Parathyroid adenoma (tissue), 2 donors: ENCODE measurements around the gene DGLUCY.
"Not testable (repeated sequence)": the region's sequence is repeated elsewhere in the genome, so short reads cannot be mapped to it uniquely, and the experiment has no call there.

Source experiments
- H2AFZ ChIP-seq: fragments of 300-600 bp; sonication (generic); one replicate; pipeline ENCODE4 v1.7.0; 2017; ENCODE audit warnings: antibody characterized with exemption, mild to moderate bottlenecking
- H3K27ac ChIP-seq: fragments of 300-600 bp; sonication (generic); one replicate; pipeline ENCODE4 v1.7.0; 2017
- H3K27me3 ChIP-seq: fragments of 300-600 bp; sonication (generic); one replicate; pipeline ENCODE4 v1.7.0; 2017; ENCODE audit warnings: low read length; ENCODE audit not compliant: control insufficient read depth, insufficient read depth
- H3K36me3 ChIP-seq: fragments of 300-600 bp; sonication (generic); one replicate; pipeline ENCODE4 v1.7.0; 2017; ENCODE audit warnings: low read length; ENCODE audit not compliant: control insufficient read depth, insufficient read depth
- H3K4me1 ChIP-seq: fragments of 300-600 bp; sonication (generic); one replicate; pipeline ENCODE4 v1.7.0; 2017; ENCODE audit warnings: control low read depth
- H3K4me2 ChIP-seq: fragments of 300-600 bp; sonication (generic); one replicate; pipeline ENCODE4 v1.7.0; 2017; ENCODE audit warnings: low read length
- H3K4me3 ChIP-seq: fragments of 300-600 bp; sonication (generic); one replicate; pipeline ENCODE4 v1.7.0; 2017; ENCODE audit warnings: low read depth, low read length
- H3K79me2 ChIP-seq: fragments of 300-600 bp; sonication (generic); one replicate; pipeline ENCODE4 v1.7.0; 2017; ENCODE audit warnings: control low read depth
- H3K9ac ChIP-seq: fragments of 300-600 bp; sonication (generic); one replicate; pipeline ENCODE4 v1.7.0; 2017; ENCODE audit warnings: mild to moderate bottlenecking
- H3K9me3 ChIP-seq: fragments of 300-600 bp; sonication (generic); one replicate; pipeline ENCODE4 v1.7.0; 2017; ENCODE audit warnings: low read length; ENCODE audit not compliant: control insufficient read depth
- CTCF ChIP-seq: fragments of 300-600 bp; sonication (generic); IDR thresholded peaks from one replicate; pipeline ENCODE4 v1.7.0; 2017; ENCODE audit warnings: antibody characterized with exemption, mild to moderate bottlenecking
- donor health status: primary hyperparathyroidism.

DGLUCY gene

GRCh38 chr14:91118511-91119068 lies 4.7 kb downstream of the DGLUCY start:
- Histone ChIP-seq H3K9me3 (peaks cover 4% of the 10 kb centered on the region), H3K9ac (no peak overlapping the region), H3K27me3 (no peaks in the 10 kb centered on the region), H3K79me2 (peaks cover 33% of the 10 kb centered on the region), H3K4me1 (peaks cover 25% of the 10 kb centered on the region), H2AFZ (no peak overlapping the region), H3K27ac (no peak overlapping the region), H3K4me2 (no peak overlapping the region), H3K36me3 (no peaks in the 10 kb centered on the region), H3K4me3 (no peak overlapping the region)
- TF ChIP-seq CTCF: no peak

- Histone ChIP-seq H3K27ac (no peak overlapping the region), H3K27me3 (no peaks in the 10 kb centered on the region), H3K4me3 (no peak overlapping the region), H3K4me1 (peaks cover 28% of the 10 kb centered on the region), H3K9me3 (peaks cover 4% of the 10 kb centered on the region), H3K9ac (no peak overlapping the region), H3K36me3 (no peaks in the 10 kb centered on the region), H2AFZ (no peak overlapping the region), H3K79me2 (peaks cover 36% of the 10 kb centered on the region), H3K4me2 (no peak overlapping the region)
- no peak for TF ChIP-seq CTCF
These were observed 5.9 kb downstream of the DGLUCY start for GRCh38 chr14:91119556-91120311.

GRCh38 chr14:91123201-91123600 lies 9.3 kb downstream of the DGLUCY start:
- H3K4me2 ChIP-seq: no peak overlapping the region
- peaks cover 29% of the 10 kb centered on the region for H3K4me1 ChIP-seq
- H3K36me3 ChIP-seq: no peaks in the 10 kb centered on the region
- H3K27me3 ChIP-seq: no peaks in the 10 kb centered on the region
- H3K4me3 ChIP-seq: no peak overlapping the region
- H3K27ac ChIP-seq: no peak overlapping the region
- H3K9me3 ChIP-seq: peaks cover 3% of the 10 kb centered on the region
- TF ChIP-seq CTCF: no peak
- no peak overlapping the region for H2AFZ ChIP-seq
- no peak overlapping the region for H3K9ac ChIP-seq
- H3K79me2 ChIP-seq: peaks cover 29% of the 10 kb centered on the region

GRCh38 chr14:91124406-91125270 lies 10.8 kb downstream of the DGLUCY start:
- Histone ChIP-seq H3K4me2 (peak overlapping the region; percentile 19), H3K27ac (peak overlapping the region; percentile 70), H3K79me2 (peaks cover 22% of the 10 kb centered on the region), H3K4me1 (peaks cover 29% of the 10 kb centered on the region)
- H3K9ac ChIP-seq, H3K9me3 ChIP-seq, H2AFZ ChIP-seq, H3K36me3 ChIP-seq, H3K27me3 ChIP-seq, H3K4me3 ChIP-seq: not testable (repeated sequence)

GRCh38 chr14:91125271-91125660 lies 11.4 kb downstream of the DGLUCY start:
- Histone ChIP-seq H3K9ac (peak overlapping the region; percentile 9), H3K9me3 (no peaks in the 10 kb centered on the region), H3K4me1 (peaks cover 29% of the 10 kb centered on the region), H3K27ac (peak overlapping the region; percentile 70), H2AFZ (peak overlapping the region; percentile 65), H3K4me2 (no peak overlapping the region), H3K79me2 (peaks cover 22% of the 10 kb centered on the region), H3K4me3 (no peak overlapping the region), H3K27me3 (no peaks in the 10 kb centered on the region), H3K36me3 (no peaks in the 10 kb centered on the region)
- no peak for TF ChIP-seq CTCF
